Endothelial cell of umbilical vein (primary cell): ENCODE results near the gene HS6ST2.

Experiments used
- CTCF ChIP-seq, 2 donors: IDR thresholded peaks; 1 replicate in 1 of 2; 2 replicates in 1 of 2; pipeline ENCODE4 v1.5.1; 2011; ENCODE audit warnings: low read length in 2 of 2, mild to moderate bottlenecking in 2 of 2, moderate library complexity in 2 of 2, control low read depth in 1 of 2, inconsistent platforms in 1 of 2, low read depth in 1 of 2; ENCODE audit not compliant: insufficient read depth in 1 of 2; ENCODE audit errors: extremely low read depth in 1 of 2
- EZH2 ChIP-seq: IDR thresholded peaks from 2 replicates; pipeline ENCODE4 v1.6.1; 2012; ENCODE audit warnings: borderline replicate concordance, low read depth, mild to moderate bottlenecking, moderate library complexity, low read length, inconsistent platforms; ENCODE audit not compliant: severe bottlenecking
- JUN ChIP-seq: IDR thresholded peaks from 2 replicates; pipeline ENCODE4 v1.6.1; 2011; ENCODE audit warnings: borderline replicate concordance, low read depth; ENCODE audit not compliant: insufficient read length, insufficient read depth
- MYC ChIP-seq: IDR thresholded peaks from one replicate; pipeline ENCODE4 v1.6.1; 2011; ENCODE audit warnings: mild to moderate bottlenecking, low read depth, low read length
- POLR2AphosphoS5 ChIP-seq: IDR thresholded peaks from 2 replicates; pipeline ENCODE4 v1.6.1; 2012; ENCODE audit warnings: low read depth, mild to moderate bottlenecking, control low read depth, low read length, moderate library complexity; ENCODE audit not compliant: insufficient read depth

DNA sequence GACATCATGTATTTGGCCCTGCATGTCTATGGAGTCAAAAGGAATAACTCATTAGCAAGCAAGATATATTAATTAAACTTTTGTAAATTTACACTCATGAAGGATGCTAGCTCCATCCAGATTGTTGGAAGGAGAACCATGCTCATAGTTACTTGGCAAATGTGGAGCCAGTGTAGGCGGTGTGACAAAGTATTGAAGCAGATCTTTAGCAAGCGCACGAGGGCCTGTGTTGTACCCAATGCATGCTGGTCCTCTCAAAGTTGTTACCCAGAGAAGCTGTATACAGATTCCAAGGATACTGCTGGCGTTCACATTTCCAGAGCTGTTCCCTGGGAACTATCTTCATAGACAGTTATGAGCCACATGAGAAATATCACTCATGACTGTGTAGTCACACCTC is 273.2 kb downstream of the HS6ST2 start:
- no peak for TF ChIP-seq CTCF (IDR thresholded peaks at IDR 0.05; ENCODE audit: extremely low read depth in 1 of 2, insufficient read depth in 1 of 2, low read depth in 1 of 2, low read length in 2 of 2)
- no peak for TF ChIP-seq JUN
- no peak for TF ChIP-seq EZH2
- TF ChIP-seq POLR2AphosphoS5: no peak
- TF ChIP-seq MYC: no peak
